Thymus (tissue), 11 donors: Measurements from ENCODE around the gene NLRP7. TPM values are rescaled to one million over a fixed set of nuclear protein-coding genes. Genes with fewer than 3 reads are reported as not detected.
A peak's percentile ranks its signal among the peaks of the same experiment; 100 is the strongest.
"Not testable (repeated sequence)": the region's sequence is repeated elsewhere in the genome, so short reads cannot be mapped to it uniquely, and the experiment has no call there.

Source experiments
- DNase-seq, 9 donors: peaks; one replicate each; pipeline ENCODE4 v3.0.0-alpha.2; 2013; ENCODE audit warnings: low spot score in 9 of 9, low read depth in 6 of 9, missing footprints in 1 of 9
- H3K27ac ChIP-seq, 2 donors: one replicate each; pipeline ENCODE4 v1.5.1; 2013; ENCODE audit warnings: control low read depth in 1 of 2, low read depth in 1 of 2, low read length in 1 of 2, mild to moderate bottlenecking in 1 of 2, moderate library complexity in 1 of 2
- H3K27me3 ChIP-seq, 2 donors: one replicate each; pipeline ENCODE4 v1.5.1; 2013; ENCODE audit warnings: low read length in 1 of 2; ENCODE audit not compliant: control insufficient read depth in 2 of 2, insufficient read depth in 1 of 2
- H3K36me3 ChIP-seq, 2 donors: one replicate each; pipeline ENCODE4 v1.5.1; 2013; ENCODE audit warnings: low read length in 1 of 2, mild to moderate bottlenecking in 1 of 2, moderate library complexity in 1 of 2; ENCODE audit not compliant: control insufficient read depth in 2 of 2, insufficient read depth in 2 of 2
- H3K4me1 ChIP-seq, 2 donors: one replicate each; pipeline ENCODE4 v1.5.1; 2013; ENCODE audit warnings: low read length in 2 of 2; ENCODE audit not compliant: control insufficient read depth in 2 of 2, insufficient read depth in 2 of 2
- H3K4me3 ChIP-seq, 2 donors: one replicate each; pipeline ENCODE4 v1.5.1; 2013; ENCODE audit warnings: low read length in 2 of 2, control low read depth in 1 of 2, mild to moderate bottlenecking in 1 of 2
- H3K9me3 ChIP-seq, 2 donors: one replicate each; pipeline ENCODE4 v1.5.1; 2013; ENCODE audit warnings: low read length in 1 of 2, mild to moderate bottlenecking in 1 of 2; ENCODE audit not compliant: control insufficient read depth in 2 of 2, insufficient read depth in 1 of 2
- WGBS: extraction: QIAGEN DNeasy Blood & Tissue Kit; methylation state at CpG from one replicate; pipeline ENCODE4 v1.1.7; 2013; 5-methylcytosine and 5-hydroxymethylcytosine counted together
- polyA plus RNA-seq: library from polyadenylated mRNA; stranded (reverse); fragments of 200-250 nt; gene quantifications from one replicate; pipeline ENCODE4 v1.2.3, GENCODE V29; 2013
- total RNA-seq: library from RNA; stranded (reverse); fragments of 120-200 nt; gene quantifications from one replicate; pipeline ENCODE4 v1.2.4, GENCODE V29; 2013
- donor health status: healthy.

The NLRP7 gene
- total and polyA plus RNA-seq, 2 donors: 0.18 to 0.19 TPM

DNA sequence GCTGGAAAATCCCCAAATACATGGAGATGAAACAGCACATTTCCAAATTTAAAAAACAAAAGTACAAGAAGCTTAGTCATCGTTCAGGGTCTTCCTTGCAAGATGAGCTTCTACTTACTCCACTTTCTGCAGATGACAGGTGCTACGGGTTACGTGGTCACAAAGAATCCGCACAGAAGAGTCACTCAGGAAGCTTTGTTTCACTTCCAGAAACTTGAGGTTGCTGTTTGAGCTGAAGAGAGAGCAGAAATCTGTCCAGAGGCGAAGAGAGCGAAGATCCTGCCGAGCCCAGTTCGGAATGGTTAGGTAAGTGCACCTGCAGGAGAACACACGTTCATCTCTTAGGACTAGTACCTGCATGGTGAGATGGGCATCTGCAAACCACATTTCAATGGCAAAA, 9.4 kb downstream of the NLRP7 start:
- Histone ChIP-seq H3K36me3 (no peaks in the 10 kb centered on the region), H3K4me3 (no peak overlapping the region), H3K4me1 (no peaks in the 10 kb centered on the region), H3K27me3 (no peaks in the 10 kb centered on the region), H3K27ac (no peak overlapping the region), H3K9me3 (no peaks in the 10 kb centered on the region)
- 5% methylated on average over 9 of the region's 9 CpGs for WGBS
- peak in 1 of 9 donors; percentile 15 for DNase-seq

DNA sequence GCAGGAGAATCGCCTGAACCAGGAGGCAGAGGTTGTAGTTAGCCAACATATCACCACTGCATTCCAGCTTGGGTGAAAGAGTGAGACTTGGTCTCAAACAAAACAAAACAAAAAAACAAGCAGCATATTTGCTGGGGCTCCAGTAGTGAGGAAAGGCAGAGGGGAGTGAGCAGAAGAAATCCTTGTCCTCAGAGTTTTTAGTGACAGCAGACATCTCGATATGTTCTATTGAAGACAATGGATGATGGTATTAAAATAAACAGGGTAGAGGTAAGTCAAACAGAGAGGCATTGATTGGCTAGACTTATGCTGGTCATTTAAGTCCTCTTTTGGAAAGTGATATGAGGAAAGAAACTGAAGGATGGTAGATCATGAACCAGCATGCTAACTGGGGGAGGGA, 19.0 kb downstream of the NLRP7 start:
- no peaks in the 10 kb centered on the region for H3K36me3 ChIP-seq
- no peaks in the 10 kb centered on the region for H3K27me3 ChIP-seq
- 97% methylated on average over 2 of the region's 2 CpGs for WGBS
- no peaks in the 10 kb centered on the region for H3K4me1 ChIP-seq
- no peak overlapping the region for H3K4me3 ChIP-seq
- no peak for DNase-seq
- H3K9me3 ChIP-seq: peaks cover 0 to 6% of the 10 kb centered on the region in 2 donors
- no peak overlapping the region for H3K27ac ChIP-seq

DNA sequence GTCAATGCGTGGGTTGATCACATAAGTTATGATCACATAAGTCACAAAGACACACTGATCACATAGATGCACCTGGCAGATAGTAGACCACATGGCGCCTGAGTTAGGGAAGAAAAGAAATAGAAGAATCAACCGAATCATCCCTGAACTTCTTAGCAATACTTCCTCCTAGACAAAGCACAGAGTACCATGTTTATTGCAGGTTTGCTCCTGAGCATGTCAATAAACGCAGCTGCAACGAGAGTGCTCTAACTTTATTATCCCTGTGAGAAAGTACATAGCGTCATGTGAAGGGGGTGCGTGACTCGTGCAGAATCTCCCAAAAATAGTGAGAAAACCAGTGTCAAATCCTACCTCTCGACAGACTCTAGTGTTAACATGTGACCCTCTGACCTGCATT, 24.1 kb downstream of the NLRP7 start:
- peaks cover 0 to 6% of the 10 kb centered on the region in 2 donors for H3K9me3 ChIP-seq
- H3K4me1 ChIP-seq: no peaks in the 10 kb centered on the region
- DNase-seq: no peak
- 84% methylated on average over 9 of the region's 9 CpGs for WGBS
- no peak overlapping the region for H3K4me3 ChIP-seq
- no peaks in the 10 kb centered on the region for H3K36me3 ChIP-seq
- no peak overlapping the region for H3K27ac ChIP-seq
- H3K27me3 ChIP-seq: no peaks in the 10 kb centered on the region

DNA sequence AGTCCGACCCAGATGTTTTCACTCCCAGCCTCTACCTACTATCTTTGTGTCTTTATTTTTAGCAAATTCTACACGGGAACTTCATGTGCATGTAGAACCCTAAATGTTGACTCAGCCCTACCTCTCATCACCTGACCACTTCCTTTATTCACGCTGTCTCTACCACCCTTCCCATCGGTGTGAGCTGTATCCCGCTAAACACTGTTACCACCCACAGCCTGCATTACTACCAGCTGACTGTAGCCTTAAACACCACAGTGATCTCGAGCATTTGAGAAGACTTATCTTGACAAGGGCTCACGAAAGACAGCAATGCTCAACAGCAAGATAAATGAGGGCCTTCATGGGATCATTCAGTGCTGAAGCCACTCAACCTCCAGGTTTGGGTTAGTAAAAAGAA, 26.2 kb downstream of the NLRP7 start:
- Histone ChIP-seq H3K4me1 (no peaks in the 10 kb centered on the region), H3K36me3 (no peaks in the 10 kb centered on the region), H3K9me3 (no peaks in the 10 kb centered on the region), H3K27ac (no peak overlapping the region), H3K4me3 (no peak overlapping the region), H3K27me3 (no peaks in the 10 kb centered on the region)
- WGBS: 31% methylated on average over 7 of the region's 7 CpGs
- no peak for DNase-seq

DNA sequence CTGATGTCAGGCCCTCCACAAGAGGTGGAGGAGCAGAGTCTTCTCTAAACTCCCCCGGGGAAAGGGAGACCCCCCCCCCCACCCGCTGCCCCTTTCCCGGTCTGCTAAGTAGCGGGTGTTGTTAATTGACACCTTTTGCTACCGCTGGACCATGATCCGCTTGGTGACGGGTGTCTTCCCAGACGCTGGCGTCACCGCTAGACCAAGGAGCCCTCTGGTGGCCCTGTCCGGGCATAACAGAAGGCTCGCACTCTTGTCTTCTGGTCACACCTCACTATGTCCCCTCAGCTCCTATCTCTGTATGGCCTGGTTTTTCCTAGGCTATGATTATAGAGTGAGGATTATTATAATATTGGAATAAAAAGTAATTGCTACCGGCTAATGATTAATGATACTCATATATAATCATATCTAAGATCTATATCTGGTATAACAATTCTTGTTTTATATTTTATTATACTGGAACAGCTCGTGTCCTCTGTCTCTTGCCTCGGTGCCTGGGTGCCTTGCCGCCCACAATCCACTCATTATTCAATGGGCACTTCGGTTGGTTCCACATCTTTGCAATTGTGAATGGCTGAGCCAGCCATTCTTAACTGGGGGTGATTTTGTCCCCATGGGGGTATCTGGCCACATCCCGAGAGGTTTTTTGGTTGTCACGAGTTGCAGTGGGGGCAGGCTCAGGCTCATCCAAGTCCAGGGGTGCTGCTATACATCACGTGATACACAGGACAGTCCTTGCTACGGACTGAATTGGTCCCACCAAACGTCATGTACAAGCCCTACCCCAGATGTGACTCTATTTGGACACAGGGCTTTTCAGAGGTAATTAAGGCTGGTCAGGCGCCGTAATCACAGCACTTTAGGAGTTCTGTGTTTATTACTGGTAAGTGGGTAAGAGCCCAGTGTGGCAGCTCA, 27.4 kb downstream of the NLRP7 start:
- not testable (repeated sequence) for DNase-seq, H3K4me3 ChIP-seq
- WGBS: 49% methylated on average over 22 of the region's 24 CpGs

DNA sequence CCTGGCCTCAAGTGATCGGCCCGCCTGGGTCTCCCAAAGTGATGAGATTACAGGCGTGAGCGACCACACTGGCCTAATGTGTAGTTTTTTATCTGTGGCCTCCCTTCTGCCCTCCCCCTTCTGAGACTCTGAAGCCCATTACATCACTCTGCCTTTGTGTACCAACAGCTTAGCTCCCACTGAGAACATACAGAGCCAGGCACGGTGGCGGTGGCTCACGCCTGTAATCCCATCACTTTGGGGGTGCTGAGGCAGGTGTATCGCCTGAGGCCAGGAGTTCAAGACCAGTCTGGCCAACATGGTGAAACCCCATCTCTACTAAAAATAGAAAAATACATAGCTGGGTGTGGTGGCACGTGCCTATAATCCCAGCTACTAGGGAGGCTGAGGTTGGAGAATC, 28.8 kb downstream of the NLRP7 start:
- no peaks in the 10 kb centered on the region for H3K4me1 ChIP-seq
- H3K27me3 ChIP-seq: no peaks in the 10 kb centered on the region
- H3K9me3 ChIP-seq: no peaks in the 10 kb centered on the region
- H3K4me3 ChIP-seq: no peak overlapping the region
- no peak for DNase-seq
- H3K36me3 ChIP-seq: no peaks in the 10 kb centered on the region
- H3K27ac ChIP-seq: no peak overlapping the region
- 95% methylated on average over 9 of the region's 9 CpGs for WGBS

More for the DNA sequence above, 27.4 kb downstream of the NLRP7 start:
- not testable (repeated sequence) for H3K27me3 ChIP-seq, H3K9me3 ChIP-seq, H3K36me3 ChIP-seq, H3K4me1 ChIP-seq, H3K27ac ChIP-seq

DNA sequence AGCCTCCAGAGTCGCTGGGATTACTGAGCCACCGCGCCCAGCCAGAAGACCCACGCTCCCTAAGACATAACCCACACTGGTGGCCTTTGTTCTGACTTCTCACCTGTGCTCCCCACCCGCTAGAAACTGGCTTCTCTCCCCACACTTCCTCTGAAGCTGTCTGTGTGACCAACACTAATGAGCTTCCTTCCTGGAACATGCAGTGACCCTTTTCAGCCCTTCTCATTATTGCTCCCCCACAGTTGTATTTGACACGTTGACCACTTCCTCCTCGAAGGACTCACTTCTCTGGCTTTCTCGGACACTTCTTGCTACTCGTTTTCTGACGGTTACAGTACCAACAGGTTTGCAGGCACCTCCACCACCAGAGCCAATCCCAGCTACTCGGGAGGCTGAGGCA, 30.5 kb downstream of the NLRP7 start:
- no peak overlapping the region for H3K4me3 ChIP-seq
- no peak for DNase-seq
- whole genome bisulfite sequencing: 63% methylated on average over 11 of the region's 11 CpGs
- no peaks in the 10 kb centered on the region for H3K4me1 ChIP-seq
- H3K27me3 ChIP-seq: no peaks in the 10 kb centered on the region
- no peaks in the 10 kb centered on the region for H3K9me3 ChIP-seq
- no peaks in the 10 kb centered on the region for H3K36me3 ChIP-seq
- H3K27ac ChIP-seq: no peak overlapping the region

DNA sequence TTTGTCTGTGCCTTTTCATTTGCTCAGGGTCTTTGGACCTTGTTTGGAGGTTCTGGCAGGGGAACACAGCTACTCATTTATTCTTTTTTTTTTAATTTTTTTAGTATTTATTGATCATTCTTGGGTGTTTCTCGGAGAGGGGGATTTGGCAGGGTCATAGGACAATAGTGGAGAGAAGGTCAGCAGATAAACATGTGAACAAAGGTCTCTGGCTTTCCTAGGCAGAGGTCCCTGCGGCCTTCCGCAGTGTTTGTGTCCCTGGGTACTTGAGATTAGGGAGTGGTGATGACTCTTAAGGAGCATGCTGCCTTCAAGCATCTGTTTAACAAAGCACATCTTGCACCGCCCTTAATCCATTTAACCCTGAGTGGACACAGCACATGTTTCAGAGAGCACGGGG, 39.4 kb downstream of the NLRP7 start:
- H3K36me3 ChIP-seq, H3K4me3 ChIP-seq, H3K27me3 ChIP-seq, H3K27ac ChIP-seq, H3K4me1 ChIP-seq, DNase-seq, H3K9me3 ChIP-seq: not testable (repeated sequence)
- 96% methylated on average over 4 of the region's 5 CpGs for WGBS

DNA sequence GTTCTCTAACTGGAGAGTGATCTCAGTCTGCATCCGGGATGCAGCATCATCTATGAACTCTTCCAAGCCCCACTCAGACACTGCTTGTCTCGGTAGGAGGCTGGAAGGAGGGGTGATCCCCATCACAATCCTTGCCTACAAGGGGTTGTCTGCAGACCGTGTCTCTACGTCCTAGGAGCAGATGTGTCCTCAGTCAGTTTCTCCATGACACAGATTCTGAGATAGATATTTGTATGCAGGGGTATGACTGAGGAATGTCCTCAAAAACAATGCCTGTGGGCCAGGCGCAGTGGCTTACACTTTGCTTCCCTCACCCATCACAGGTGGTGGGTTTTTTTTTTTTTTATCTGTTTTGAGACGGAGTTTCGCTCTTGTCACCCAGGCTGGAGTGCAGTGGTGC, 40.5 kb downstream of the NLRP7 start:
- WGBS: 95% methylated on average over 7 of the region's 7 CpGs

More for the DNA sequence above, 40.5 kb downstream of the NLRP7 start:
- Histone ChIP-seq H3K4me1 (no peaks in the 10 kb centered on the region), H3K27me3 (peaks cover 0 to 2% of the 10 kb centered on the region in 2 donors), H3K27ac (no peak overlapping the region), H3K9me3 (no peaks in the 10 kb centered on the region), H3K36me3 (no peaks in the 10 kb centered on the region), H3K4me3 (no peak overlapping the region)
- no peak for DNase-seq
